ENCODE data around the gene CERS6.

The CERS6 gene

GRCh38 chr2:168796583-168797285 is 340.7 kb downstream of the CERS6 start:
- H3K36me3 Mint-ChIP-seq: no peaks in the 10 kb centered on the region
- peaks cover 3% of the 10 kb centered on the region for H3K27me3 Mint-ChIP-seq
- H3K4me3 Mint-ChIP-seq: no peak overlapping the region
- H3K4me1 Mint-ChIP-seq (ENCODE audit: low read depth): no peaks in the 10 kb centered on the region
- H3K9me3 Mint-ChIP-seq (ENCODE audit: low read depth): no peaks in the 10 kb centered on the region
- H3K27ac Mint-ChIP-seq: no peak overlapping the region

GRCh38 chr2:168797286-168797655 is 341.2 kb downstream of the CERS6 start:
- H3K27me3 Mint-ChIP-seq: peaks cover 3% of the 10 kb centered on the region
- H3K9me3 Mint-ChIP-seq (ENCODE audit: low read depth): no peaks in the 10 kb centered on the region
- H3K4me3 Mint-ChIP-seq: no peak overlapping the region
- H3K36me3 Mint-ChIP-seq: no peaks in the 10 kb centered on the region
- no peaks in the 10 kb centered on the region for H3K4me1 Mint-ChIP-seq (ENCODE audit: low read depth)
- no peak overlapping the region for H3K27ac Mint-ChIP-seq

GRCh38 chr2:168798076-168798887 is 342.2 kb downstream of the CERS6 start:
- no peak overlapping the region for H3K4me3 Mint-ChIP-seq
- H3K9me3 Mint-ChIP-seq (ENCODE audit: low read depth): no peaks in the 10 kb centered on the region
- no peaks in the 10 kb centered on the region for H3K36me3 Mint-ChIP-seq
- no peak overlapping the region for H3K27ac Mint-ChIP-seq
- no peaks in the 10 kb centered on the region for H3K4me1 Mint-ChIP-seq (ENCODE audit: low read depth)
- H3K27me3 Mint-ChIP-seq: peaks cover 3% of the 10 kb centered on the region

- no peaks in the 10 kb centered on the region for H3K4me1 Mint-ChIP-seq (ENCODE audit: low read depth)
- peaks cover 3% of the 10 kb centered on the region for H3K27me3 Mint-ChIP-seq
- no peak overlapping the region for H3K4me3 Mint-ChIP-seq
- H3K9me3 Mint-ChIP-seq (ENCODE audit: low read depth): no peaks in the 10 kb centered on the region
- no peak overlapping the region for H3K27ac Mint-ChIP-seq
- no peaks in the 10 kb centered on the region for H3K36me3 Mint-ChIP-seq
Observed at GRCh38 chr2:168798888-168799410, 342.9 kb downstream of the CERS6 start.

- Mint-ChIP-seq H3K27ac (no peak overlapping the region), H3K9me3 (ENCODE audit: low read depth) (no peaks in the 10 kb centered on the region), H3K36me3 (no peaks in the 10 kb centered on the region), H3K4me3 (no peak overlapping the region), H3K27me3 (peaks cover 2% of the 10 kb centered on the region), H3K4me1 (ENCODE audit: low read depth) (no peaks in the 10 kb centered on the region)
Observed at GRCh38 chr2:168801471-168801870, 345.4 kb downstream of the CERS6 start.

- H3K9me3 Mint-ChIP-seq (ENCODE audit: low read depth): no peaks in the 10 kb centered on the region
- H3K27ac Mint-ChIP-seq: no peak within 1 kb of the TSS
- H3K4me1 Mint-ChIP-seq (ENCODE audit: low read depth): no peaks in the 10 kb centered on the region
- H3K4me3 Mint-ChIP-seq: no peak within 1 kb of the TSS
- H3K27me3 Mint-ChIP-seq: peaks cover 2% of the 10 kb centered on the region
- no peaks in the 10 kb centered on the region for H3K36me3 Mint-ChIP-seq
Observed at GRCh38 chr2:168801961-168802858, 346.1 kb downstream of the CERS6 start, which contains the start of gene NOSTRIN. TSS of gene NOSTRIN (plus strand) at chr2:168802637. CDS start at chr2:168802647, 10 bp downstream.

GRCh38 chr2:168802859-168803725 is 347.0 kb downstream of the CERS6 start:
- Mint-ChIP-seq H3K4me1 (ENCODE audit: low read depth) (no peaks in the 10 kb centered on the region), H3K27me3 (peaks cover 2% of the 10 kb centered on the region), H3K36me3 (no peaks in the 10 kb centered on the region), H3K4me3 (no peak overlapping the region), H3K9me3 (ENCODE audit: low read depth) (no peaks in the 10 kb centered on the region), H3K27ac (no peak overlapping the region)

GRCh38 chr2:168804214-168804613 is 348.1 kb downstream of the CERS6 start:
- H3K27me3 Mint-ChIP-seq: peaks cover 2% of the 10 kb centered on the region
- no peaks in the 10 kb centered on the region for H3K36me3 Mint-ChIP-seq
- H3K9me3 Mint-ChIP-seq (ENCODE audit: low read depth): no peaks in the 10 kb centered on the region
- no peaks in the 10 kb centered on the region for H3K4me1 Mint-ChIP-seq (ENCODE audit: low read depth)
- no peak overlapping the region for H3K4me3 Mint-ChIP-seq
- no peak overlapping the region for H3K27ac Mint-ChIP-seq

GRCh38 chr2:168805615-168806014 is 349.5 kb downstream of the CERS6 start:
- Mint-ChIP-seq H3K27me3 (no peaks in the 10 kb centered on the region), H3K27ac (no peak overlapping the region), H3K4me1 (ENCODE audit: low read depth) (no peaks in the 10 kb centered on the region)

GRCh38 chr2:168809537-168809936 is 353.5 kb downstream of the CERS6 start:
- Mint-ChIP-seq H3K27me3 (no peaks in the 10 kb centered on the region), H3K27ac (no peak overlapping the region), H3K36me3 (no peaks in the 10 kb centered on the region), H3K4me3 (no peak overlapping the region), H3K9me3 (ENCODE audit: low read depth) (no peaks in the 10 kb centered on the region), H3K4me1 (ENCODE audit: low read depth) (no peaks in the 10 kb centered on the region)

More at GRCh38 chr2:168805615-168806014, 349.5 kb downstream of the CERS6 start:
- Mint-ChIP-seq H3K4me3 (no peak overlapping the region), H3K36me3 (no peaks in the 10 kb centered on the region), H3K9me3 (ENCODE audit: low read depth) (no peaks in the 10 kb centered on the region)

- Mint-ChIP-seq H3K9me3 (ENCODE audit: low read depth) (no peaks in the 10 kb centered on the region), H3K4me3 (no peak overlapping the region), H3K27me3 (no peaks in the 10 kb centered on the region), H3K4me1 (ENCODE audit: low read depth) (no peaks in the 10 kb centered on the region), H3K27ac (no peak overlapping the region), H3K36me3 (no peaks in the 10 kb centered on the region)
Observed at GRCh38 chr2:168810235-168810634, 354.2 kb downstream of the CERS6 start.

GRCh38 chr2:168811696-168812095 is 355.6 kb downstream of the CERS6 start:
- H3K36me3 Mint-ChIP-seq: no peaks in the 10 kb centered on the region
- no peak overlapping the region for H3K27ac Mint-ChIP-seq
- no peaks in the 10 kb centered on the region for H3K9me3 Mint-ChIP-seq (ENCODE audit: low read depth)
- H3K4me3 Mint-ChIP-seq: no peak overlapping the region
- no peaks in the 10 kb centered on the region for H3K27me3 Mint-ChIP-seq
- H3K4me1 Mint-ChIP-seq (ENCODE audit: low read depth): no peaks in the 10 kb centered on the region

- no peaks in the 10 kb centered on the region for H3K9me3 Mint-ChIP-seq (ENCODE audit: low read depth)
- H3K27ac Mint-ChIP-seq: no peak overlapping the region
- no peaks in the 10 kb centered on the region for H3K27me3 Mint-ChIP-seq
- H3K4me3 Mint-ChIP-seq: no peak overlapping the region
- H3K36me3 Mint-ChIP-seq: no peaks in the 10 kb centered on the region
- H3K4me1 Mint-ChIP-seq (ENCODE audit: low read depth): no peaks in the 10 kb centered on the region
Observed at GRCh38 chr2:168814046-168814445, 358.0 kb downstream of the CERS6 start.

Data from activated naive CD8-positive, alpha-beta T cell (primary cell).